Measurements from ENCODE around the gene TM9SF1. TPM values are rescaled to one million over a fixed set of nuclear protein-coding genes. Genes with fewer than 3 reads are reported as not detected.
A peak's percentile ranks its signal among the peaks of the same experiment; 100 is the strongest.
"Not testable (repeated sequence)": the region's sequence is repeated elsewhere in the genome, so short reads cannot be mapped to it uniquely, and the experiment has no call there.

The TM9SF1 gene
- total and polyA plus RNA-seq, 7 experiments from 2014 or later = 16.2 to 40.5 (median 19.4) TPM

DNA sequence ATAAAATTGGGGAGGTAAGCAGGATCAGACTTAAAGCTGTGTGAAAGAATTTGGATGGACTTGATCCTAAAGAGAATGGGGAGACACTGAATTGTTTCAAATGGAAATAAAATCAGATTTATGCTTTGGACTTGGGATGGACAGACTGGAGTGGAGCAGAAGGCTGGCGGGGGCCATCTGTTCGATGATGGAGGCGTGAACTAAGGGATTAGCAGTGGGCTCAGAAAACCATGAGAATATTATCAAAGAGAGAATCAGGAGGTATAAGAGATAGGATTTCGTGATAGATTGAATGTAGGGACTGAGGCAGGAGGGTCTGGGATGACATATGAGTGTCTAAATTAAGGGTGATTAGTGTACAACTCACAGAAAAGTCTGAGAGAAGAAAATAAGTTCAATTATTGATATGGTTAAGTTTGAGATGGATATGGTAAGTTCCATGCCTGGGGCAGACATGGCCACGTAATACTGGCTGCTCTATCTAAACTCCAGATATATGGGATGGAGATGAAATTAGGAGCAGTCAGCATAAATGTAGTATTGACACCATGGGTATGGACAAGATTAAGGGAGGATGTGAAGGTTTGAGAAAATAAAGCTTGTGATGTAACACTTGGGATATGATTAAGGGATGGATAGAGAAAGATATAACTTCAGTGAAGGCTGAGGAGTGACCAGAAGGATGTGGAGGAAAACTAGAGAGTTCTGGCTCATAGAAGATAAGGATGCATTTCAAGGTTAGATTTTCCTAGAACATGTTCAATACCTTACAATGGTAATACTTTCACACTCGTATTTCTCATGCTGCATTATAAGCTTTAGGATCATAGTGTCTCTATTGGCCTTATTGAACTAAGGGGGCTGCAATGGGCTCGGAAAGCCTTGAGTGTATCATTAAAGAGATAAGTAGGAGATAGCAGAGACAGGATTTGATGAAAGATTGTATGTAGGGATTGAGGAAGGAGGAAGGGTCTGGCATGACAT, 9.2 kb upstream of the TM9SF1 start:
- Histone ChIP-seq H3K27me3 (ENCODE audit: control insufficient read depth in 2 of 2, insufficient read depth in 2 of 2, low read length in 2 of 2) (no peaks in the 10 kb centered on the region), H3K4me3 (ENCODE audit: low read length) (no peak overlapping the region), H3K36me3 (ENCODE audit: control insufficient read depth in 2 of 3, insufficient read depth in 3 of 3, low read length in 3 of 3) (peaks cover 2 to 43% (median 9%) of the 10 kb centered on the region in 3 experiments), H3K4me1 (ENCODE audit: control insufficient read depth in 2 of 2, insufficient read depth in 2 of 2, low read length in 2 of 2) (no peaks in the 10 kb centered on the region), H3K27ac (ENCODE audit: low read depth, low read length) (no peak overlapping the region), H3K9me3 (ENCODE audit: control insufficient read depth in 2 of 3, low read length in 3 of 3) (no peaks in the 10 kb centered on the region)
- Mint-ChIP-seq H3K4me3 (no peak overlapping the region), H3K27me3 (no peaks in the 10 kb centered on the region), H3K27ac (peak overlapping the region in 4 of 9 donors; percentile 2 to 20 (median 12)), H3K36me3 (peaks cover 6 to 58% (median 45%) of the 10 kb centered on the region in 5 donors), H3K4me1 (peaks cover 18 to 51% (median 34%) of the 10 kb centered on the region in 7 donors), H3K9me3 (peaks cover 0 to 15% (median 3%) of the 10 kb centered on the region in 11 donors)
- DNase-seq = no peak
- ATAC-seq = no peak
- ChIA-PET POLR2A (interaction anchor here (1.0 to 7.2 kb wide), 3 partner anchors 10 to 44 kb away, joined by 3 to 47 read pairs (median 4); partner anchors contain the start of genes IRF9, REC8 and TM9SF1), CTCF (interaction anchor here (1.7 kb wide), 1 partner anchor 43 kb away, joined by 4 read pairs; the partner anchor contains the start of gene IRF9)
- intact Hi-C loops (cut with micrococcal nuclease) = no loop called here

GRCh38 chr14:24203249-24203886, 8.1 kb upstream of the TM9SF1 start:
- H3K27me3 ChIP-seq (ENCODE audit: control insufficient read depth in 2 of 2, insufficient read depth in 2 of 2, low read length in 2 of 2); ATAC-seq; intact Hi-C loops (cut with micrococcal nuclease); H3K9me3 ChIP-seq (ENCODE audit: control insufficient read depth in 2 of 3, low read length in 3 of 3); H3K27ac ChIP-seq (ENCODE audit: low read depth, low read length); H3K4me3 ChIP-seq (ENCODE audit: low read length); H3K4me3 Mint-ChIP-seq; DNase-seq; H3K27me3 Mint-ChIP-seq; H3K4me1 ChIP-seq (ENCODE audit: control insufficient read depth in 2 of 2, insufficient read depth in 2 of 2, low read length in 2 of 2): not testable (repeated sequence)
- peaks cover 0 to 15% (median 3%) of the 10 kb centered on the region in 11 donors for H3K9me3 Mint-ChIP-seq
- peaks cover 25 to 58% (median 45%) of the 10 kb centered on the region in 7 donors for H3K4me1 Mint-ChIP-seq
- peaks cover 6 to 64% (median 46%) of the 10 kb centered on the region in 5 donors for H3K36me3 Mint-ChIP-seq
- H3K36me3 ChIP-seq (ENCODE audit: control insufficient read depth in 2 of 3, insufficient read depth in 3 of 3, low read length in 3 of 3) = peaks cover 0 to 34% (median 3%) of the 10 kb centered on the region in 3 experiments
- H3K27ac Mint-ChIP-seq = peak overlapping the region in 2 of 9 donors; percentile 54 to 64
- ChIA-PET CTCF (interaction anchor here (0.7 to 1.1 kb wide), 2 partner anchors 9 to 129 kb away, joined by 3 to 4 read pairs; no protein-coding TSS in a partner anchor), POLR2A (interaction anchor here (0.6 to 7.2 kb wide), 2 partner anchors 8 to 83 kb away, joined by 3 to 47 read pairs; partner anchors contain the start of gene TM9SF1)

- H3K27me3 ChIP-seq (ENCODE audit: control insufficient read depth in 2 of 2, insufficient read depth in 2 of 2, low read length in 2 of 2); H3K4me1 ChIP-seq (ENCODE audit: control insufficient read depth in 2 of 2, insufficient read depth in 2 of 2, low read length in 2 of 2); ATAC-seq; H3K27me3 Mint-ChIP-seq; H3K4me3 Mint-ChIP-seq; H3K4me3 ChIP-seq (ENCODE audit: low read length); H3K27ac ChIP-seq (ENCODE audit: low read depth, low read length); intact Hi-C loops (cut with micrococcal nuclease); H3K9me3 ChIP-seq (ENCODE audit: control insufficient read depth in 2 of 3, low read length in 3 of 3); POLR2A ChIA-PET; DNase-seq; CTCF ChIA-PET: not testable (repeated sequence)
- H3K27ac Mint-ChIP-seq = peak overlapping the region in 2 of 9 donors; percentile 54 to 64
- H3K4me1 Mint-ChIP-seq = peaks cover 22 to 59% (median 40%) of the 10 kb centered on the region in 7 donors
- H3K9me3 Mint-ChIP-seq = peaks cover 0 to 15% (median 3%) of the 10 kb centered on the region in 11 donors
- peaks cover 0 to 25% (median 0%) of the 10 kb centered on the region in 3 experiments for H3K36me3 ChIP-seq (ENCODE audit: control insufficient read depth in 2 of 3, insufficient read depth in 3 of 3, low read length in 3 of 3)
- H3K36me3 Mint-ChIP-seq = peaks cover 6 to 59% (median 41%) of the 10 kb centered on the region in 5 donors
Measured at GRCh38 chr14:24202538-24202937, 7.3 kb upstream of the TM9SF1 start.

DNA sequence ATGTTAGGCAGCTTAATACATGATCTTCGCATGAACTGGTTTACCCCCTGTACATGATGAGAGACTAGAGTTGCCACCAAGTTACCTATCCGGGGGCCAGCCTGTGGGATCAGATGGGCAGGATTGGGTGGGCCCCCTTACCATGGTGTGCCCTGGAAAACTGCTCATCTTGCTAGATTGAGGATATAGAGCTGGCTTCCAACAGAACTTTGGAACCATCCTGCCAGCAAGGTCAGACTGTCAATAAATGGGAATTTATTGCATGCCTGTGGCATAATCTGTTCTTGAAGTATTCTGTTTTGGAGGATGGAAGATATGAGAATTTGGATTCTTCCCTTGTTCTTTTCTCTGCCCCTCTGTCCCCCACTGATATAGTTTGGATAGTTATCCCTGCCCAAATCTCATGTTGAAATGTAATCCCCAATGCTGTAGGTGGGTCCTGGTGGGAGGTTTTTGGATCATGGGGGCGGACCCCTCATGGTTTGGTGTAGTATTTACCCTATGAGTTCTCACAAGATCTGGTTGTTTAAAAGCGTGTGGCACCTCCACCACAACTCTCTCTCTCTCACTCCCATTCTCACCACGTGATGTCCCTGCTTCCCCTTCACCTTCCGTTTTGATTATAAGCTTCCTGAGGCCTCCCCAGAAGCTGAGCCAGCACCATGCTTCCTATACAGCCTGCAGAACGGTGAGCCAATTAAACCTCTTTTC, 3.7 kb upstream of the TM9SF1 start:
- H3K9me3 Mint-ChIP-seq = peaks cover 0 to 15% (median 3%) of the 10 kb centered on the region in 11 donors
- H3K4me3 Mint-ChIP-seq = peak overlapping the region in 6 of 10 donors; percentile 9 to 52 (median 26)
- H3K27me3 Mint-ChIP-seq = no peaks in the 10 kb centered on the region
- Histone ChIP-seq H3K27me3 (ENCODE audit: control insufficient read depth in 2 of 2, insufficient read depth in 2 of 2, low read length in 2 of 2) (no peaks in the 10 kb centered on the region), H3K36me3 (ENCODE audit: control insufficient read depth in 2 of 3, insufficient read depth in 3 of 3, low read length in 3 of 3) (peaks cover 0 to 9% (median 0%) of the 10 kb centered on the region in 3 experiments), H3K27ac (ENCODE audit: low read depth, low read length) (no peak overlapping the region), H3K9me3 (ENCODE audit: control insufficient read depth in 2 of 3, low read length in 3 of 3) (no peaks in the 10 kb centered on the region), H3K4me3 (ENCODE audit: low read length) (no peak overlapping the region), H3K4me1 (ENCODE audit: control insufficient read depth in 2 of 2, insufficient read depth in 2 of 2, low read length in 2 of 2) (peaks cover 14% of the 10 kb centered on the region in 2 donors)
- peaks cover 6 to 46% (median 28%) of the 10 kb centered on the region in 5 donors for H3K36me3 Mint-ChIP-seq
- DNase-seq (no peak), ATAC-seq (no peak)
- H3K4me1 Mint-ChIP-seq = peaks cover 30 to 64% (median 50%) of the 10 kb centered on the region in 7 donors
- ChIA-PET POLR2A (interaction anchor here (0.7 to 1.7 kb wide), 4 partner anchors 10 to 51 kb away, joined by 3 to 6 read pairs (median 4); partner anchors contain the start of genes CHMP4A, IPO4 and TINF2), CTCF (no interaction called here)
- H3K27ac Mint-ChIP-seq = peak overlapping the region in 8 of 9 donors; percentile 4 to 79 (median 60)
- intact Hi-C loops (cut with micrococcal nuclease) = no loop called here

DNA sequence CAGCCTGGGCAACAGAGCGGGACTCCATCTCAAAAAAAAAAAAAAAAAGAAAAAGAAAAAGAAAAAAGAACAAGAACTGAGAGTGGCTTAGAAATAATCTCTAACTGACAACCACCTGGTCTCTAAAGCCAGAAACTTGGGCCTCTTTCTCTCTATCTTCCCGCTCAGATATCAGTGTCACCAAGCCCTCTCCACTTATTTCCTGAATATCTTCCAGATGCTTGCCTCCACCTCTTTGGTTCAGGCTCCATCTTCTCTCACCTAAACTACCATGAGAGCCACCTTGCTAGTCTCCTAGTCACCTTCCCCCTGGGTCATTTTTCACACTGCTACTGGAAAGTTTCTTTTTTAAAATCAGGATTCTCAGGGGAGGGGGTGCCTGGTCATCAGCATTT, 1.8 kb upstream of the TM9SF1 start:
- peaks cover 0 to 6% (median 0%) of the 10 kb centered on the region in 11 donors for H3K9me3 Mint-ChIP-seq
- CTCF ChIA-PET = interaction anchor here (0.7 to 2.0 kb wide), 2 partner anchors 10 to 45 kb away, joined by 3 to 6 read pairs; partner anchors contain the start of gene TINF2
- peaks cover 14 to 16% of the 10 kb centered on the region in 2 donors for H3K4me1 ChIP-seq (ENCODE audit: control insufficient read depth in 2 of 2, insufficient read depth in 2 of 2, low read length in 2 of 2)
- intact Hi-C loops (cut with micrococcal nuclease) = no loop called here
- ATAC-seq (no peak), DNase-seq (no peak)
- no peaks in the 10 kb centered on the region for H3K27me3 ChIP-seq (ENCODE audit: control insufficient read depth in 2 of 2, insufficient read depth in 2 of 2, low read length in 2 of 2)
- POLR2A ChIA-PET = interaction anchor here (1.8 to 3.9 kb wide), 4 partner anchors 12 to 45 kb away, joined by 7 to 79 read pairs (median 24); partner anchors contain the start of genes CHMP4A, IRF9, MDP1 and TINF2
- H3K4me3 Mint-ChIP-seq = peak overlapping the region; percentile 76 to 95 (median 89)
- H3K27me3 Mint-ChIP-seq = no peaks in the 10 kb centered on the region
- no peaks in the 10 kb centered on the region for H3K9me3 ChIP-seq (ENCODE audit: control insufficient read depth in 2 of 3, low read length in 3 of 3)
- H3K36me3 Mint-ChIP-seq = peaks cover 9 to 44% (median 17%) of the 10 kb centered on the region in 5 donors
- H3K4me1 Mint-ChIP-seq = peaks cover 34 to 72% (median 56%) of the 10 kb centered on the region in 7 donors
- peaks cover 0 to 19% (median 3%) of the 10 kb centered on the region in 3 experiments for H3K36me3 ChIP-seq (ENCODE audit: control insufficient read depth in 2 of 3, insufficient read depth in 3 of 3, low read length in 3 of 3)
- peak overlapping the region; percentile 47 for H3K27ac ChIP-seq (ENCODE audit: low read depth, low read length)
- H3K4me3 ChIP-seq (ENCODE audit: low read length) = no peak overlapping the region
- H3K27ac Mint-ChIP-seq = peak overlapping the region in 8 of 9 donors; percentile 64 to 98 (median 89)

Data from naive thymus-derived CD4-positive, alpha-beta T cell (primary cell).